Subcutaneous abdominal adipose tissue (tissue), 5 donors: Measurements from ENCODE around the gene SPDYE2.
"Not testable (repeated sequence)": the region's sequence is repeated elsewhere in the genome, so short reads cannot be mapped to it uniquely, and the experiment has no call there.

Experiments
- H3K27ac ChIP-seq: one replicate; pipeline ENCODE4 v1.7.0; 2013; ENCODE audit warnings: low read depth, mild to moderate bottlenecking, inconsistent platforms, low read length, moderate library complexity
- H3K27me3 ChIP-seq, 5 donors: one replicate each; pipeline ENCODE4 v1.7.0; 2013; ENCODE audit warnings: low read length in 5 of 5, inconsistent platforms in 1 of 5; ENCODE audit not compliant: control insufficient read depth in 5 of 5, insufficient read depth in 4 of 5
- H3K36me3 ChIP-seq, 5 donors: one replicate each; pipeline ENCODE4 v1.7.0; 2013; ENCODE audit warnings: low read length in 5 of 5; ENCODE audit not compliant: control insufficient read depth in 5 of 5, insufficient read depth in 5 of 5
- H3K4me1 ChIP-seq, 5 donors: one replicate each; pipeline ENCODE4 v1.7.0; 2013; ENCODE audit warnings: low read length in 5 of 5, mild to moderate bottlenecking in 3 of 5, moderate library complexity in 1 of 5; ENCODE audit not compliant: control insufficient read depth in 5 of 5, insufficient read depth in 5 of 5
- H3K4me3 ChIP-seq, 5 donors: one replicate each; pipeline ENCODE4 v1.7.0; 2013; ENCODE audit warnings: low read length in 5 of 5, low read depth in 1 of 5
- H3K9ac ChIP-seq, 5 donors: one replicate each; pipeline ENCODE4 v1.7.0; 2013; ENCODE audit warnings: low read length in 5 of 5, mild to moderate bottlenecking in 4 of 5, moderate library complexity in 3 of 5
- H3K9me3 ChIP-seq, 5 donors: one replicate each; pipeline ENCODE4 v1.7.0; 2013; ENCODE audit warnings: low read length in 5 of 5; ENCODE audit not compliant: control insufficient read depth in 5 of 5
- donor health status: healthy.
- donor health status: healthy.
- donor health status: healthy.
- donor health status: healthy.
- donor health status: healthy.

SPDYE2 gene

DNA sequence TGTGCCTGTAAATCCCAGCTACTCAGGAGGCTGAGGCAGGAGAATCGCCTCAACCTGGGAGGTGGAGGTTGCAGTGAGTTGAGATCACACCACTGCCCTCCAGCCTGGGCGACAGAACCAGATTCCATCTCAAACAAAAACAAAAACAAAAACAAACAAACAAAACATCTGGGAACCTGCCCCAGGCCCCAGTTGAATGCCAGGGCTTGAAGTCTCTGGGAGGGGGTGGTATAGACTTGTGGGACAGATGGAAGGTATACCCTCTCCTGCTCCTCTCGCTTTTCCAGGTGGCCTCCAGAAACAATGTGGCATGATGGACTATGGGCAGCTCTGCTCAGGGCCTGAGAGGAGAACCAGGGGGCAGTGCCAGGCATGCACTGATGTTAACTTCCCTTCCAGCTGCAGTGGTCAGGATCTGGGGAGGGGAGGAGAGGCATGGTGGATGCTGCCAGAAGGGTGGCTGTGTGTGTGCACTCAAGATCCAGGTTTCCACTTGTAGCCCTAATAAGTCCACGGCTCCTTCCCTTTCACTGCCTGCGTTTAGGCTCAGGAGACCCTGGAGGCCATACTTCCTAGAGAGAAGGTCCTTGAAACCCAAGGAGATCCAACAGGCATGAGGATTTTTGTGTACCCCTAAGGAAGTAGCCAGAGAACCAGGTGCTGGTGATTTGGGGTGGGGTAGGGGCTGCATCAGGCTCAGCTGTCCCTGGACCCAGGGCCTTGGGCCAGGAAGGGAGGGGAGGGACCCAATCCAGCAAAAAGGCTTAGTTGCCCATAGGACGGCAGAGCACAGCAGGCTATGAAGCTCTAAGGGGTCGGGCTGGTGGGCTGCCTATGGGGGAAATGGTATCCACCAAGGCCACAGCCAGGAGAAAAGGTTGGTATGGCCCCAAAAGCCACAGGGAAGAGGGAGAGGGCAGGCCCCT, 26.6 kb downstream of the SPDYE2 start:
- H3K9ac ChIP-seq, H3K4me3 ChIP-seq, H3K27ac ChIP-seq, H3K27me3 ChIP-seq, H3K36me3 ChIP-seq, H3K9me3 ChIP-seq, H3K4me1 ChIP-seq: not testable (repeated sequence)

DNA sequence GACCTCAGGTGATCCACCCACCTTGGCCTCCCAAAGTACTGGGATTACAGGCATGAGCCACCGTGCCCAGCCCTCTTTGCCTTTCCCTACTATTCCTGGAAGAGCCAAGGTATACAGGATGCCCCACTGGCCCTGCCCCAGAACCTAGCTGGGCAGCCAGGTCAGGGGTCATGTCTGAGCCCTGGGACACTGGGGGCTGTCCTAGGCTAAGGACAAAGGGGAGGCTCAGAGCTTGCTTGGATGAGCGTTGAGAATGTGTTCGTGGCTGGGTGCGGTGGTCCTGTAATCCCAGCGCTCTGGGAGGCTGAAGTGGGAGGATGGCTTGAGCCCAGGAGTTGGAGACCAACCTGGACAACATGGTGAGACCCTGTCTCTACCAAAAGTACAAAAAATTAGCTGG, 27.5 kb downstream of the SPDYE2 start:
- H3K36me3 ChIP-seq, H3K4me3 ChIP-seq, H3K9me3 ChIP-seq, H3K4me1 ChIP-seq, H3K9ac ChIP-seq, H3K27me3 ChIP-seq, H3K27ac ChIP-seq: not testable (repeated sequence)

DNA sequence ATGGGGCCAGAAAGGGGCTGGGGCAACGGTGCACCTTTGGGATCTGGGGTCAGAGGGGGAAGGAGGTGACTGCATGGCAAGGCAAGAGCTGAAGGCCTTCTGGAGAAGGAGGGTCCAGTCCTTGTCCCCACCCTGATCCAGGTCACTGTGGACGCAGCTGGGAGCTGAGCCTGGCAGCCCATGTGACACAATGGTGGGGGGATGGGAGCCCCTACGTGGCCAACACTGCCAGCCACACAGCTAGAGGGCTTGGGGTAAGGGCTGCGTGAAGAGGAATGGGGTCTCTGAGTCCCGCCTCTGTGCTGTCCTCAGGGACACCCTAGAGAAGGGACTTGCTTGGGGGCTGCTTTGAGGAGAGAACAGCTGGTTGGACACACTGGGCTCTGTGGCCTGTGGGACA, 30.7 kb downstream of the SPDYE2 start:
- not testable (repeated sequence) for H3K36me3 ChIP-seq, H3K9me3 ChIP-seq, H3K4me1 ChIP-seq, H3K27me3 ChIP-seq, H3K27ac ChIP-seq, H3K9ac ChIP-seq, H3K4me3 ChIP-seq

DNA sequence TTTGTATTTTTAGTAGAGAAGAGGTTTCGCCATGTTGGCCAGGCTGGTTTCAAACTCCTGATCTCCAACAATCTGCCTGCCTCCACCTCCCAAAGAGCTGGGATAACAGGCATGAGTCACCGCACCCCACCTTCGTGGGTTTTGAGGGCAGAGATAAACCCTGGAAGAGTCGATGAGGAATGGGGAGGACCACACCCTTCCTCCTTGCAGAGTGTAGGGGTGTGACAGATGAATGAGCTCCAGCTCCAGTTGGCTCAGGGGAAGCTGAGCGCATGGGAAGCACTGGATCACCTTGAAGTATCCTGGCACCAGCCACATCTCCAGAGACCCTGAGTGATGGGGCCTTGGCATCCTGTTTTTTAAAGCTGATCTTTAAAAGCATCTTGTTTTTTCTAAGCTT, 32.5 kb downstream of the SPDYE2 start:
- H3K9ac ChIP-seq, H3K4me1 ChIP-seq, H3K4me3 ChIP-seq: not testable (repeated sequence)

DNA sequence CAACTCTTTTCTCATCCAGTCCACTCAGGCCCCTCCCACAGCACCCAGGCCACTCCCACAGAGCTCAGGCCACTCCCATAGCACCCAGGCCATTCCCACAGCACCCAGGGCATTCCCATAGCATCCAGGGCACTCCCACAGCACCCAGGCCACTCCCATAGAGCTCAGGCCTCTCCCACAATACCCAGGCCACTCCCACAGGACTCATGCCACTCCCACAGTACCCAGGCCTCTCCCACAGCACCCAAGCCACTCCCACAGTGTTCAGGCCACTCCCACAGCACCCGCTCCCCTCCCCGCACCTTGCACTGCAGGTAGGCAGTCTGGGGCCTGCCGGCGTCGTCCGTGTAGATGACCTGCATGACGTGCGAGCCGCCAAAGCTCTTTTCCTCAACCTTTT, 38.8 kb downstream of the SPDYE2 start:
- not testable (repeated sequence) for H3K4me1 ChIP-seq, H3K9ac ChIP-seq, H3K36me3 ChIP-seq, H3K4me3 ChIP-seq, H3K9me3 ChIP-seq, H3K27me3 ChIP-seq, H3K27ac ChIP-seq

More for the DNA sequence above, 32.5 kb downstream of the SPDYE2 start:
- H3K9me3 ChIP-seq, H3K36me3 ChIP-seq, H3K27ac ChIP-seq, H3K27me3 ChIP-seq: not testable (repeated sequence)

DNA sequence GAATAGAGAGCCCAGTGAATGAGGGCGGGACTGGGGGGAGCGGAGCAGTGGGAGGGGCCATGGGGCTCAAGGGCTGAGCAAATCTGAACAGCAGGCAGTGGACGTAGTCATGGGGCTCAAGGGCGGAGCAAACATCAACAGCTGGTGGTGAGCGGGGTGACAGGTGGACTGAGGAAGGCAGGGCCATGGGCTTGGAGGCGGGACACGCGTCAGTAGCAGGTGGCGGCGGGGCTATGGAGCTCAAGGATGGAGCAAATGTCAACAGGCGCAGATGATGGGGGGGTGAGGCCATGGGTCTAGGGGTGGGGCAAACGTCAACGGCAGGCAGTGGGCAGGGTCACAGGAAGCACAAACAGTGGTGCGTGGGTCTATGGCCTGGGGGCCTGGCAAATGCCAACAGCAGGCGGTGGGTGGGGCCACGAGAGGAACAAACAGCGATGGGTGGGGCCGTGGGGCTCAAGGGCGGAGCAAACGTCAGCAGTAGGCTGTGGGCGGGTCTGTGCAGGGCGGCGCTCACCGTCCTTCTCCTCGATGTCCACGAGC, 41.5 kb downstream of the SPDYE2 start:
- not testable (repeated sequence) for H3K4me3 ChIP-seq, H3K4me1 ChIP-seq

DNA sequence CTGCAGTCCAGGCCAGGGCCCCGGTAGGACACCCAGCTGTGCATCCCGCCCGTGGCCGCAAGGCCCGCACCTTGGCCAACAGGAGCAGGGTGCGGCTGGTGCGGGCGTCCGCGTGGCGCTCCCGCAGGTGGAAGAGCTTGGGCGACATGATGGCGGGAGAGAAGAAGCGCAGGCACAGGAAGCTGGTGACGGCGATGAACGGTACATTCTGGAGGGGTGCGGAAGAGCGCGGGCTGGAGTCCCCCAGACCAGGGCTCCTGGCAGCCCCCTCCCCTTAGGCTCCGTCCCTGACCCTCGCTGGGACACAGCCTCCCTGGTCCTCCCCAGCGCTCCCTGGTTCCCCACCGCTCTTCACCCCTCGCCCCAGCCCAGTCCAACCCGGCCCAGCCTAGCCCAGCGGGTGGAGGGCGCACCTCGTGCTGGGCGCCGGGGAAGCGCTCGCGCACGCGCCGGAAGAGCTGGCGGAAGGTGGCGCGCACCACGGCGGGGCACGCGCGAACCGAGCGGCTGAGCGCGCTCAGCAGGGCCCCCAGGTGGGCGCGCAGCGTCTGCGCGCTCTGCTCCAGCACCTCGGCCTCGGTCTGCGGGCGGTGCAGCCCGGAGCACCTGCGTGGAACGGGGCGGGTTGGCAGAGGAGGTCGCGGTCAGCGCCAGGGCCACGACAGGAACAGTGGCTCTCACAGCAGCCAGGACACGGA, 42.8 kb downstream of the SPDYE2 start:
- not testable (repeated sequence) for H3K27ac ChIP-seq, H3K9me3 ChIP-seq, H3K27me3 ChIP-seq, H3K36me3 ChIP-seq, H3K4me1 ChIP-seq, H3K4me3 ChIP-seq, H3K9ac ChIP-seq

More for the DNA sequence above, 41.5 kb downstream of the SPDYE2 start:
- not testable (repeated sequence) for H3K27ac ChIP-seq, H3K9me3 ChIP-seq, H3K36me3 ChIP-seq, H3K9ac ChIP-seq, H3K27me3 ChIP-seq

DNA sequence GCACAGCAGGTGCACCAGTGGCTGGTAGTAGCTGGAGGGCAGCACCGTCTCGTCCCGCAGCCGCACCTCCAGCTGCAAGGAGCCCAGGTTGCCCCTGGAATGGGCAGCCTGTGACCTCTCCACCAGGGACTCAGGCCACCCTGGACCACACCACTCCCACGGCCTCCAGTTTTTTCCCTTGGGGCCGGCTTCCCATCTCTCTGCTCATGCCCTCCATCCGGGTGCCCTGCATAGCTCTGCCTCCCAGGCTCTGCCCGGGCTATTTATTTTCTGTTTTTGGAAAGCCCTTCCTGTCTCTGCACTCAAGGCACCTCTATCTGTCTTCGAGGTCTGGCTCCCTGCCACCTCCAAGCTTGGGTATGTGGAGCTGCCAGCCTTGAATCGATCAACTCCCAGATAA, 45.0 kb downstream of the SPDYE2 start:
- H3K27me3 ChIP-seq, H3K9ac ChIP-seq, H3K36me3 ChIP-seq, H3K9me3 ChIP-seq, H3K4me1 ChIP-seq, H3K4me3 ChIP-seq, H3K27ac ChIP-seq: not testable (repeated sequence)

DNA sequence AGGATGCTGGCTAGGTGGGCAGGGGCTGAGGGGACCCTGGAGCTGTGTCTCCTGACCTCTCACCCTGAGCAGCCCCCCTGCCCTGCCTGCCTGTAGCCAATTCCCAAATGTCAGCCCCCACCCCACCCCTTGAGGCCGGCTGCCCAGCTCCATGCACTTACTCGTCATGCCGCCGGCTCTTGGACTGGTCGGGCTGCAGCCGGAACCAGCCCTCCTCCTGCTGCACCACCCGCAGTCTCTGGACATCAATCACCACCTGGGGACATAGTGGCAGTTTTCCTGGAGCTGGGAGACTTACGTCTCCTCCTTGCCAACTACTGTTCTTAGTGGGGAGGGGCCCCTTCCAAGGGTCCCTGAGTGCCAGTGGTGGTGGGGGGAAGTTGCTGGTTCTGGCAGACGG, 48.7 kb downstream of the SPDYE2 start:
- not testable (repeated sequence) for H3K36me3 ChIP-seq, H3K4me1 ChIP-seq, H3K4me3 ChIP-seq, H3K27ac ChIP-seq, H3K27me3 ChIP-seq, H3K9me3 ChIP-seq, H3K9ac ChIP-seq

DNA sequence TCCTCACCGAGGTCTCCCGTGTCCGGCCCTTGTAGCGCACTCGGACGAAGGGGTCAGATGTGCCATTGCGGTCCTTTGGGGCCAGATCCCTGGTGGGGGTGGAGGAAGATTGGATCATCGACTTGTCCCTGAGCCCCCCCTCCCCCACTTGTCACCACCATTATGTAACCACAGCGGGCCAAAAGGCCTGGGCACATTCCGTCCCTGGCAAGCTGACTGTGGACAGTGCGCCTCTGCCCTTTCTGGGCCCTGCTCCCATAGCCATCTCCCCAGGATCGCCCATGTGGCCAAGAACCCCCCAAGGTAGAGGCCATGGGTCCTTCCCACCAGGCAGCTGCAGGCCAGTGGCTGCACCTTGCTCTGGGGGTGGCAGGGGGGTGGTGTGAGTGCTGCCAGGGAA, 51.3 kb downstream of the SPDYE2 start:
- not testable (repeated sequence) for H3K27ac ChIP-seq, H3K4me3 ChIP-seq, H3K9me3 ChIP-seq, H3K4me1 ChIP-seq, H3K36me3 ChIP-seq, H3K27me3 ChIP-seq, H3K9ac ChIP-seq
